IMR-90 (cell line): Measurements from ENCODE around the gene FAM228B. TPM values are rescaled to one million over a fixed set of nuclear protein-coding genes. Genes with fewer than 3 reads are reported as not detected.

ENCODE experiments used
- ATAC-seq: fragments of 200-7000 bp; cut with Tn5 transposase; 2 replicates; pipeline ENCODE4 v1.9.1; 2020; ENCODE audit warnings: low read depth, mild to moderate bottlenecking, moderate library complexity
- BruUV-seq: library from RNA; stranded (reverse); fragments of 400-500 nt; replicated peaks from 2 replicates; lab custom pipeline; 2021; lab: Mats Ljungman, UMichigan
- CTCF ChIA-PET: fragments of 300-600 bp; formaldehyde crosslinking; extraction: SDS; loops from one replicate; lab custom pipeline; 2021; ENCODE audit warnings: antibody characterized with exemption; lab: Yijun Ruan, JAX
- POLR2A ChIA-PET: fragments of 300-600 bp; sonication (Branson Sonifier 250); formaldehyde crosslinking; loops from one replicate; lab custom pipeline; 2022; ENCODE audit warnings: antibody characterized with exemption; ENCODE audit not compliant: unreplicated experiment; lab: Charles Lee
- DNase-seq: peaks from one replicate; pipeline ENCODE4 v3.0.0; 2013
- H2AFZ ChIP-seq: replicated peaks from 2 replicates; pipeline ENCODE3; 2013; ENCODE audit warnings: low read length, mild to moderate bottlenecking; ENCODE audit not compliant: poor library complexity
- H2AK5ac ChIP-seq: 2 replicates; pipeline ENCODE4 v1.6.1; 2013; ENCODE audit warnings: low read depth, low read length, inconsistent platforms
- H2AK9ac ChIP-seq: replicated peaks from 2 replicates; pipeline ENCODE3; 2013; ENCODE audit warnings: mild to moderate bottlenecking, low read depth, low read length, moderate library complexity; ENCODE audit not compliant: poor library complexity
- H2BK120ac ChIP-seq: 2 replicates; pipeline ENCODE4 v1.6.1; 2013; ENCODE audit warnings: low read depth, low read length, inconsistent platforms
- H2BK15ac ChIP-seq: 3 replicates; pipeline ENCODE4 v1.6.1; 2013; ENCODE audit warnings: low read depth, low read length, inconsistent platforms
- H2BK20ac ChIP-seq: 2 replicates; pipeline ENCODE4 v1.6.1; 2013; ENCODE audit warnings: low read depth, mild to moderate bottlenecking, inconsistent platforms, low read length, moderate library complexity
- H2BK5ac ChIP-seq: 2 replicates; pipeline ENCODE4 v1.6.1; 2013; ENCODE audit warnings: mild to moderate bottlenecking, low read depth, low read length, inconsistent platforms; ENCODE audit not compliant: poor library complexity, severe bottlenecking
- H3K14ac ChIP-seq: replicated peaks from 2 replicates; pipeline ENCODE4 v1.6.1; 2013; ENCODE audit warnings: low read depth, low read length, inconsistent platforms
- H3K18ac ChIP-seq: 2 replicates; pipeline ENCODE4 v1.6.1; 2013; ENCODE audit warnings: low read depth, low read length, control low read depth
- H3K23ac ChIP-seq: 2 replicates; pipeline ENCODE4 v1.6.1; 2013; ENCODE audit warnings: low read depth, low read length, inconsistent platforms
- H3K27ac ChIP-seq: 2 replicates; pipeline ENCODE4 v1.5.1; 2013; ENCODE audit warnings: mild to moderate bottlenecking, control low read depth, low read length; ENCODE audit not compliant: insufficient read depth
- H3K27me3 ChIP-seq: 2 replicates; pipeline ENCODE4 v1.6.1; 2013; ENCODE audit warnings: low read length; ENCODE audit not compliant: control insufficient read depth, insufficient read depth
- H3K36me3 ChIP-seq: 2 replicates; pipeline ENCODE4 v1.6.1; 2013; ENCODE audit warnings: low read length, mixed read lengths; ENCODE audit not compliant: control insufficient read depth, insufficient read depth
- H3K4ac ChIP-seq: 2 replicates; pipeline ENCODE4 v1.6.1; 2013; ENCODE audit warnings: low read depth, low read length, inconsistent platforms
- H3K4me1 ChIP-seq: 2 replicates; pipeline ENCODE4 v1.6.1; 2013; ENCODE audit warnings: low read length, mixed read lengths; ENCODE audit not compliant: control insufficient read depth, insufficient read depth
- H3K4me2 ChIP-seq: 2 replicates; pipeline ENCODE4 v1.6.1; 2013; ENCODE audit warnings: low read depth, mild to moderate bottlenecking, control low read depth, low read length, moderate library complexity
- H3K4me3 ChIP-seq: 2 replicates; pipeline ENCODE4 v1.5.1; 2013; ENCODE audit warnings: low read depth, mild to moderate bottlenecking, control low read depth, low read length, moderate library complexity; ENCODE audit not compliant: insufficient read depth
- H3K56ac ChIP-seq: 2 replicates; pipeline ENCODE4 v1.6.1; 2013; ENCODE audit warnings: low read length, inconsistent platforms; ENCODE audit not compliant: insufficient read depth; ENCODE audit errors: extremely low read depth
- H3K79me1 ChIP-seq, 2 experiments: 2 replicates each; pipeline ENCODE4 v1.6.1; 2013; ENCODE audit warnings: low read length in 2 of 2, inconsistent platforms in 1 of 2, low read depth in 1 of 2
- H3K9ac ChIP-seq: 2 replicates; pipeline ENCODE4 v1.6.1; 2013; ENCODE audit warnings: low read depth, low read length, control low read depth
- H3K9me1 ChIP-seq: 2 replicates; pipeline ENCODE4 v1.6.1; 2013; ENCODE audit warnings: low read length, inconsistent platforms; ENCODE audit not compliant: insufficient read depth
- H3K9me3 ChIP-seq: 2 replicates; pipeline ENCODE4 v1.6.1; 2013; ENCODE audit warnings: low read length; ENCODE audit not compliant: control insufficient read depth, insufficient read depth
- H4K20me1 ChIP-seq: 2 replicates; pipeline ENCODE4 v1.6.1; 2013; ENCODE audit warnings: low read length, inconsistent platforms; ENCODE audit not compliant: insufficient read depth
- H4K5ac ChIP-seq: 2 replicates; pipeline ENCODE4 v1.6.1; 2013; ENCODE audit warnings: mild to moderate bottlenecking, low read depth, low read length, control low read depth
- H4K8ac ChIP-seq, 2 experiments: 2 replicates each; pipeline ENCODE4 v1.6.1; 2013; ENCODE audit warnings: low read depth in 2 of 2, low read length in 2 of 2, control low read depth in 1 of 2, inconsistent platforms in 1 of 2
- H4K91ac ChIP-seq: 2 replicates; pipeline ENCODE4 v1.6.1; 2013; ENCODE audit warnings: low read depth, low read length, inconsistent platforms; ENCODE audit not compliant: insufficient read depth
- BHLHE40 ChIP-seq: fragments of 150-350 bp; IDR thresholded peaks from 2 replicates; pipeline ENCODE4 v1.6.1; 2016; ENCODE audit warnings: mild to moderate bottlenecking, low read depth, low read length
- CEBPB ChIP-seq: IDR thresholded peaks from 2 replicates; pipeline ENCODE4 v1.6.1; 2012; ENCODE audit warnings: low read depth, low read length, improper control_type of control experiment
- FOS ChIP-seq: fragments of 150-350 bp; IDR thresholded peaks from 2 replicates; pipeline ENCODE4 v1.6.1; 2016; ENCODE audit warnings: low read depth, low read length
- MAFK ChIP-seq: IDR thresholded peaks from 2 replicates; pipeline ENCODE4 v1.6.1; 2012; ENCODE audit warnings: low read depth, low read length, improper control_type of control experiment
- MAZ ChIP-seq: IDR thresholded peaks from 2 replicates; pipeline ENCODE4 v1.6.1; 2012; ENCODE audit warnings: low read depth, mild to moderate bottlenecking, low read length, improper control_type of control experiment, moderate library complexity, borderline replicate concordance
- MXI1 ChIP-seq: IDR thresholded peaks from 2 replicates; pipeline ENCODE4 v1.6.1; 2012; ENCODE audit warnings: low read depth, mild to moderate bottlenecking, low read length, moderate library complexity, borderline replicate concordance
- RCOR1 ChIP-seq: IDR thresholded peaks from 2 replicates; pipeline ENCODE4 v1.6.1; 2012; ENCODE audit warnings: mild to moderate bottlenecking, low read length, improper control_type of control experiment; ENCODE audit not compliant: insufficient replicate concordance
- SMC3 ChIP-seq: fragments of 150-350 bp; IDR thresholded peaks from 2 replicates; pipeline ENCODE4 v1.6.1; 2016; ENCODE audit warnings: low read depth, mild to moderate bottlenecking, antibody characterized with exemption, low read length, moderate library complexity
- WGBS, 2 experiments: methylation state at CpG; one replicate each; pipeline versions ENCODE4 v1.1.5 to v1.1.7; 2013; ENCODE audit warnings: missing lambda C conversion rate in 2 of 2; ENCODE audit not compliant: insufficient read length in 1 of 2; ENCODE audit errors: extremely low coverage in 2 of 2; 5-methylcytosine and 5-hydroxymethylcytosine counted together
- dilution Hi-C: fragments of 300-500 bp; cut with HindIII; formaldehyde crosslinking; loops from one replicate; pipeline ENCODE4 v1.14.3; 2018; ENCODE audit warnings: low sequenced_read_pairs; ENCODE audit not compliant: unreplicated experiment
- in situ Hi-C: fragments of 300-500 bp; cut with MboI; formaldehyde crosslinking; loops from 3 replicates; pipeline ENCODE4 v1.14.3; 2019; ENCODE audit warnings: low sequenced_read_pairs, inconsistent platforms, mixed read lengths
- intact Hi-C: fragments of 100-400 bp; cut with micrococcal nuclease; formaldehyde crosslinking; loops from 2 replicates; pipeline ENCODE4 v1.10.0; 2022
- polyA plus RNA-seq, 3 experiments: library from polyadenylated mRNA; depleted of rRNA; stranded (reverse); fragments of >200 nt; gene quantifications; 2 replicates each; pipeline ENCODE4 v1.2.3, GENCODE V29; 2012; ENCODE audit warnings: low replicate concordance in 1 of 3
- total RNA-seq: library from RNA; depleted of rRNA; stranded (reverse); fragments of >200 nt; gene quantifications from 2 replicates; pipeline ENCODE4 v1.2.3, GENCODE V29; 2012
- TF ChIP-seq, protein P1 (sequence below): conservative IDR thresholded peaks from 2 replicates; pipeline ENCODE4 v1.5.1; 2012; ENCODE audit warnings: mild to moderate bottlenecking, low read depth, low read length, improper control_type of control experiment
- TF ChIP-seq, protein P2 (sequence below): fragments of 150-350 bp; IDR thresholded peaks from 2 replicates; pipeline ENCODE4 v1.6.1; 2016; ENCODE audit warnings: low read depth, mild to moderate bottlenecking, low read length, moderate library complexity, borderline replicate concordance
- TF ChIP-seq, protein P3 (sequence below): fragments of 150-350 bp; IDR thresholded peaks from 2 replicates; pipeline ENCODE4 v1.6.1; 2017; ENCODE audit warnings: mild to moderate bottlenecking, antibody characterized with exemption, low read length, low read depth

FAM228B gene
- total and polyA plus RNA-seq, 2 of the 4 experiments (the other 2 are of a cell fraction) = 2.0 to 2.9 TPM

GRCh38 chr2:24169023-24169422 lies 45.8 kb downstream of the FAM228B start:
- no peak for TF ChIP-seq MXI1
- TF ChIP-seq, protein P1, sequence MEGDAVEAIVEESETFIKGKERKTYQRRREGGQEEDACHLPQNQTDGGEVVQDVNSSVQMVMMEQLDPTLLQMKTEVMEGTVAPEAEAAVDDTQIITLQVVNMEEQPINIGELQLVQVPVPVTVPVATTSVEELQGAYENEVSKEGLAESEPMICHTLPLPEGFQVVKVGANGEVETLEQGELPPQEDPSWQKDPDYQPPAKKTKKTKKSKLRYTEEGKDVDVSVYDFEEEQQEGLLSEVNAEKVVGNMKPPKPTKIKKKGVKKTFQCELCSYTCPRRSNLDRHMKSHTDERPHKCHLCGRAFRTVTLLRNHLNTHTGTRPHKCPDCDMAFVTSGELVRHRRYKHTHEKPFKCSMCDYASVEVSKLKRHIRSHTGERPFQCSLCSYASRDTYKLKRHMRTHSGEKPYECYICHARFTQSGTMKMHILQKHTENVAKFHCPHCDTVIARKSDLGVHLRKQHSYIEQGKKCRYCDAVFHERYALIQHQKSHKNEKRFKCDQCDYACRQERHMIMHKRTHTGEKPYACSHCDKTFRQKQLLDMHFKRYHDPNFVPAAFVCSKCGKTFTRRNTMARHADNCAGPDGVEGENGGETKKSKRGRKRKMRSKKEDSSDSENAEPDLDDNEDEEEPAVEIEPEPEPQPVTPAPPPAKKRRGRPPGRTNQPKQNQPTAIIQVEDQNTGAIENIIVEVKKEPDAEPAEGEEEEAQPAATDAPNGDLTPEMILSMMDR = no peak
- no peak for TF ChIP-seq MAFK
- TF ChIP-seq MAZ = no peak
- TF ChIP-seq, protein P2, sequence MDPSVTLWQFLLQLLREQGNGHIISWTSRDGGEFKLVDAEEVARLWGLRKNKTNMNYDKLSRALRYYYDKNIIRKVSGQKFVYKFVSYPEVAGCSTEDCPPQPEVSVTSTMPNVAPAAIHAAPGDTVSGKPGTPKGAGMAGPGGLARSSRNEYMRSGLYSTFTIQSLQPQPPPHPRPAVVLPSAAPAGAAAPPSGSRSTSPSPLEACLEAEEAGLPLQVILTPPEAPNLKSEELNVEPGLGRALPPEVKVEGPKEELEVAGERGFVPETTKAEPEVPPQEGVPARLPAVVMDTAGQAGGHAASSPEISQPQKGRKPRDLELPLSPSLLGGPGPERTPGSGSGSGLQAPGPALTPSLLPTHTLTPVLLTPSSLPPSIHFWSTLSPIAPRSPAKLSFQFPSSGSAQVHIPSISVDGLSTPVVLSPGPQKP = no peak
- TF ChIP-seq RCOR1 = no peak
- no peak for TF ChIP-seq FOS
- TF ChIP-seq CEBPB = no peak
- no peak for TF ChIP-seq SMC3
- TF ChIP-seq, protein P3, sequence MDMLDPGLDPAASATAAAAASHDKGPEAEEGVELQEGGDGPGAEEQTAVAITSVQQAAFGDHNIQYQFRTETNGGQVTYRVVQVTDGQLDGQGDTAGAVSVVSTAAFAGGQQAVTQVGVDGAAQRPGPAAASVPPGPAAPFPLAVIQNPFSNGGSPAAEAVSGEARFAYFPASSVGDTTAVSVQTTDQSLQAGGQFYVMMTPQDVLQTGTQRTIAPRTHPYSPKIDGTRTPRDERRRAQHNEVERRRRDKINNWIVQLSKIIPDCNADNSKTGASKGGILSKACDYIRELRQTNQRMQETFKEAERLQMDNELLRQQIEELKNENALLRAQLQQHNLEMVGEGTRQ = no peak
- no peak for TF ChIP-seq BHLHE40
- intact Hi-C loops (no loop called here), dilution Hi-C loops (no loop called here), in situ Hi-C loops (no loop called here)
- no peaks in the 10 kb centered on the region; the same call in 1 of the 2 replicates for H3K27me3 ChIP-seq
- no peak overlapping the region for H3K18ac ChIP-seq
- no peaks in the 10 kb centered on the region for H3K9me3 ChIP-seq
- H3K4me3 ChIP-seq = no peak overlapping the region
- H3K4ac ChIP-seq = no peak overlapping the region
- ATAC-seq (no peak), DNase-seq (no peak)
- BruUV-seq = no TSS peak
- H2BK5ac ChIP-seq = no peak overlapping the region
- H2AFZ ChIP-seq = no peak overlapping the region
- no peaks in the 10 kb centered on the region for H3K79me1 ChIP-seq
- no peaks in the 10 kb centered on the region for H3K9me1 ChIP-seq
- no peak overlapping the region for H3K4me2 ChIP-seq
- H3K4me1 ChIP-seq = no peaks in the 10 kb centered on the region
- no peak overlapping the region for H3K23ac ChIP-seq
- H3K56ac ChIP-seq = no peak overlapping the region
- no peaks in the 10 kb centered on the region for H4K20me1 ChIP-seq
- POLR2A ChIA-PET = no interaction called here
- no peak overlapping the region for H2AK9ac ChIP-seq
- H4K8ac ChIP-seq = no peak overlapping the region
- H3K27ac ChIP-seq = no peak overlapping the region
- H2BK120ac ChIP-seq = no peak overlapping the region
- H2AK5ac ChIP-seq = no peak overlapping the region
- no peak overlapping the region for H4K5ac ChIP-seq
- no peak overlapping the region for H3K14ac ChIP-seq
- no peak overlapping the region for H4K91ac ChIP-seq
- WGBS, 2 experiments = 100% methylated on average over 2 of the region's 5 CpGs; no CpG with 5 or more reads in 1 of the 2 experiments
- H3K36me3 ChIP-seq = no peaks in the 10 kb centered on the region
- no peak overlapping the region for H2BK15ac ChIP-seq
- CTCF ChIA-PET = interaction anchor here (1.0 kb wide), 1 partner anchor 244 kb away, joined by 3 read pairs; no protein-coding TSS in a partner anchor
- no peak overlapping the region for H3K9ac ChIP-seq
- H2BK20ac ChIP-seq = no peak overlapping the region
